Activated naive CD4-positive, alpha-beta T cell treated with anti-CD3 and anti-CD28 coated beads for 36 hours (primary cell): ENCODE results near the gene FAM83G. TPM values are rescaled to one million over a fixed set of nuclear protein-coding genes. Genes with fewer than 3 reads are reported as not detected.
"Not testable (repeated sequence)": the region's sequence is repeated elsewhere in the genome, so short reads cannot be mapped to it uniquely, and the experiment has no call there.

Experiments used
- CTCF ChIA-PET: fragments of 350-600 bp; sonication (Branson Sonifier 250); formaldehyde crosslinking; loops from one replicate; lab custom pipeline; 2021; ENCODE audit warnings: antibody characterized with exemption; lab: Charles Lee
- DNase-seq: peaks from one replicate; pipeline ENCODE4 v3.0.0-alpha.2; 2020
- H3K27ac Mint-ChIP-seq: one replicate; pipeline ENCODE4 v1.8.0; 2021; ENCODE audit warnings: mild to moderate bottlenecking, mixed read lengths
- H3K27me3 Mint-ChIP-seq: one replicate; pipeline ENCODE4 v1.8.0; 2021; ENCODE audit warnings: low read depth, mixed read lengths
- H3K36me3 Mint-ChIP-seq: one replicate; pipeline ENCODE4 v1.8.0; 2021; ENCODE audit warnings: low read depth, mixed read lengths
- H3K4me1 Mint-ChIP-seq: one replicate; pipeline ENCODE4 v1.8.0; 2021; ENCODE audit warnings: low read depth, mixed read lengths
- H3K4me3 Mint-ChIP-seq: one replicate; pipeline ENCODE4 v1.8.0; 2021; ENCODE audit warnings: mild to moderate bottlenecking, moderate library complexity, mixed read lengths
- H3K9me3 Mint-ChIP-seq: one replicate; pipeline ENCODE4 v1.8.0; 2021; ENCODE audit warnings: mixed read lengths
- intact Hi-C: fragments of 100-400 bp; cut with micrococcal nuclease; formaldehyde crosslinking; loops from one replicate; pipeline ENCODE4 v1.15.1; 2023
- total RNA-seq, 2 experiments: library from RNA; stranded (reverse); gene quantifications; one replicate each; pipeline ENCODE4 v1.2.3, GENCODE V29; 2021

Gene FAM83G
- total RNA-seq, 2 experiments from 2014 or later, result 10.6 TPM

- no peak for DNase-seq
- no peaks in the 10 kb centered on the region for H3K9me3 Mint-ChIP-seq
- H3K4me3 Mint-ChIP-seq, result no peak overlapping the region
- no peaks in the 10 kb centered on the region for H3K36me3 Mint-ChIP-seq
- peaks cover 38% of the 10 kb centered on the region for H3K4me1 Mint-ChIP-seq
- CTCF ChIA-PET, result interaction anchor here (1.0 to 3.9 kb wide), 5 partner anchors 21 to 62 kb away, joined by 3 to 32 read pairs (median 4); partner anchors contain the start of gene FAM83G
- intact Hi-C loops, result no loop called here
- no peaks in the 10 kb centered on the region for H3K27me3 Mint-ChIP-seq
- no peak overlapping the region for H3K27ac Mint-ChIP-seq
These were observed 45.3 kb downstream of the FAM83G start for GRCh38 chr17:18959071-18959844.

- no peaks in the 10 kb centered on the region for H3K9me3 Mint-ChIP-seq
- CTCF ChIA-PET, result interaction anchor here (1.6 to 3.9 kb wide), 3 partner anchors 35 to 63 kb away, joined by 3 to 32 read pairs (median 4); no protein-coding TSS in a partner anchor
- H3K4me1 Mint-ChIP-seq, result peaks cover 42% of the 10 kb centered on the region
- no peak for DNase-seq
- H3K36me3 Mint-ChIP-seq, result no peaks in the 10 kb centered on the region
- H3K27me3 Mint-ChIP-seq, result no peaks in the 10 kb centered on the region
- intact Hi-C loops, result no loop called here
- no peak overlapping the region for H3K27ac Mint-ChIP-seq
- H3K4me3 Mint-ChIP-seq, result no peak overlapping the region
These were observed 46.0 kb downstream of the FAM83G start for GRCh38 chr17:18958611-18959010.

GRCh38 chr17:18957831-18958230 lies 46.7 kb downstream of the FAM83G start:
- Mint-ChIP-seq H3K36me3 (no peaks in the 10 kb centered on the region), H3K4me3 (no peak overlapping the region), H3K27me3 (no peaks in the 10 kb centered on the region), H3K27ac (no peak overlapping the region), H3K9me3 (no peaks in the 10 kb centered on the region), H3K4me1 (peaks cover 45% of the 10 kb centered on the region)
- intact Hi-C loops, result no loop called here
- CTCF ChIA-PET, result interaction anchor here (0.7 to 3.9 kb wide), 6 partner anchors 34 to 332 kb away, joined by 3 to 32 read pairs (median 3); no protein-coding TSS in a partner anchor
- DNase-seq, result no peak

- intact Hi-C loops, result no loop called here
- no peaks in the 10 kb centered on the region for H3K9me3 Mint-ChIP-seq
- H3K27me3 Mint-ChIP-seq, result no peaks in the 10 kb centered on the region
- H3K4me3 Mint-ChIP-seq, result no peak overlapping the region
- peaks cover 39% of the 10 kb centered on the region for H3K4me1 Mint-ChIP-seq
- DNase-seq, result no peak
- CTCF ChIA-PET, result interaction anchor here (0.5 to 0.7 kb wide), 3 partner anchors 11 to 1672 kb away, joined by 3 to 5 read pairs (median 3); no protein-coding TSS in a partner anchor
- H3K36me3 Mint-ChIP-seq, result no peaks in the 10 kb centered on the region
- H3K27ac Mint-ChIP-seq, result no peak overlapping the region
These were observed 48.0 kb downstream of the FAM83G start for GRCh38 chr17:18956581-18956980.

- H3K27me3 Mint-ChIP-seq, H3K4me3 Mint-ChIP-seq, H3K9me3 Mint-ChIP-seq, H3K36me3 Mint-ChIP-seq, intact Hi-C loops, H3K27ac Mint-ChIP-seq, DNase-seq: not testable (repeated sequence)
- H3K4me1 Mint-ChIP-seq, result peaks cover 36% of the 10 kb centered on the region
- CTCF ChIA-PET, result interaction anchor here (0.7 to 2.1 kb wide), 2 partner anchors 61 to 330 kb away, joined by 5 to 11 read pairs; no protein-coding TSS in a partner anchor
These were observed 48.5 kb downstream of the FAM83G start for GRCh38 chr17:18956021-18956420.

- intact Hi-C loops, result loop anchor here (1.0 to 2.0 kb wide), 3 partner anchors 16 to 97 kb away; partner anchors contain the start of genes FAM83G and PRPSAP2
- Mint-ChIP-seq H3K9me3 (no peaks in the 10 kb centered on the region), H3K4me1 (peaks cover 31% of the 10 kb centered on the region), H3K4me3 (no peak overlapping the region), H3K36me3 (no peaks in the 10 kb centered on the region), H3K27ac (no peak overlapping the region), H3K27me3 (no peaks in the 10 kb centered on the region)
- no peak for DNase-seq
- CTCF ChIA-PET, result interaction anchor here (0.6 to 2.1 kb wide), 3 partner anchors 47 to 329 kb away, joined by 3 to 11 read pairs (median 3); no protein-coding TSS in a partner anchor
These were observed 49.6 kb downstream of the FAM83G start for GRCh38 chr17:18955009-18955408.

- H3K9me3 Mint-ChIP-seq, result no peaks in the 10 kb centered on the region
- no peaks in the 10 kb centered on the region for H3K36me3 Mint-ChIP-seq
- H3K4me3 Mint-ChIP-seq, result no peak overlapping the region
- no peaks in the 10 kb centered on the region for H3K27me3 Mint-ChIP-seq
- CTCF ChIA-PET, result interaction anchor here (0.6 to 2.1 kb wide), 3 partner anchors 12 to 329 kb away, joined by 3 to 11 read pairs (median 5); no protein-coding TSS in a partner anchor
- DNase-seq, result no peak
- intact Hi-C loops, result loop anchor here (2.0 kb wide), 1 partner anchor 16 kb away; no protein-coding TSS in a partner anchor
- H3K27ac Mint-ChIP-seq, result no peak overlapping the region
- H3K4me1 Mint-ChIP-seq, result peaks cover 31% of the 10 kb centered on the region
These were observed 50.2 kb downstream of the FAM83G start for GRCh38 chr17:18954321-18954720.

- Mint-ChIP-seq H3K4me1 (peaks cover 28% of the 10 kb centered on the region), H3K4me3 (no peak overlapping the region), H3K36me3 (no peaks in the 10 kb centered on the region), H3K27me3 (no peaks in the 10 kb centered on the region), H3K27ac (no peak overlapping the region), H3K9me3 (no peaks in the 10 kb centered on the region)
- intact Hi-C loops, result no loop called here
- no peak for DNase-seq
- CTCF ChIA-PET, result no interaction called here
These were observed 51.3 kb downstream of the FAM83G start for GRCh38 chr17:18953231-18953728.

- no peaks in the 10 kb centered on the region for H3K27me3 Mint-ChIP-seq
- no peaks in the 10 kb centered on the region for H3K36me3 Mint-ChIP-seq
- intact Hi-C loops, result no loop called here
- no peaks in the 10 kb centered on the region for H3K9me3 Mint-ChIP-seq
- H3K4me3 Mint-ChIP-seq, result no peak within 1 kb of the TSS
- no peak within 1 kb of the TSS for H3K27ac Mint-ChIP-seq
- CTCF ChIA-PET, result no interaction called here
- H3K4me1 Mint-ChIP-seq, result peaks cover 26% of the 10 kb centered on the region
- no peak for DNase-seq
These were observed 52.4 kb downstream of the FAM83G start, which contains the start of gene SLC5A10 for GRCh38 chr17:18951941-18952842. Gene SLC5A10 (plus strand): TSS chr17:18952165. CDS start chr17:18952206, 41 bp downstream.

- DNase-seq, result no peak
- no peaks in the 10 kb centered on the region for H3K27me3 Mint-ChIP-seq
- H3K4me3 Mint-ChIP-seq, result no peak overlapping the region
- H3K27ac Mint-ChIP-seq, result no peak overlapping the region
- CTCF ChIA-PET, result no interaction called here
- no peaks in the 10 kb centered on the region for H3K9me3 Mint-ChIP-seq
- intact Hi-C loops, result no loop called here
- H3K4me1 Mint-ChIP-seq, result peaks cover 28% of the 10 kb centered on the region
- H3K36me3 Mint-ChIP-seq, result no peaks in the 10 kb centered on the region
These were observed 53.3 kb downstream of the FAM83G start for GRCh38 chr17:18950944-18951905.

GRCh38 chr17:18950346-18950745 lies 54.2 kb downstream of the FAM83G start:
- no peak for DNase-seq
- Mint-ChIP-seq H3K27me3 (no peaks in the 10 kb centered on the region), H3K27ac (no peak overlapping the region), H3K9me3 (no peaks in the 10 kb centered on the region), H3K36me3 (no peaks in the 10 kb centered on the region), H3K4me3 (no peak overlapping the region), H3K4me1 (peaks cover 23% of the 10 kb centered on the region)
- CTCF ChIA-PET, result no interaction called here
- intact Hi-C loops, result no loop called here
